Ovary (tissue), 9 donors: Measurements from ENCODE around the gene FAM107B. TPM values are rescaled to one million over a fixed set of nuclear protein-coding genes. Genes with fewer than 3 reads are reported as not detected.
"Not testable (repeated sequence)": the region's sequence is repeated elsewhere in the genome, so short reads cannot be mapped to it uniquely, and the experiment has no call there.

ENCODE experiments used
- DNase-seq, 5 donors: peaks; one replicate each; pipeline ENCODE4 v3.0.0-alpha.2; 2019 to 2020
- H3K27ac ChIP-seq, 2 donors: fragments of 200-600 bp; one replicate each; pipeline versions ENCODE4 v1.5.1 to v1.8.0; 2019 to 2022
- H3K27me3 ChIP-seq: fragments of 200-600 bp; one replicate; pipeline ENCODE4 v1.8.0; 2022
- H3K36me3 ChIP-seq: fragments of 200-600 bp; sonication (generic); one replicate; pipeline ENCODE4 v1.5.1; 2019
- H3K4me1 ChIP-seq: one replicate; pipeline ENCODE4 v1.8.1; 2013; ENCODE audit warnings: mild to moderate bottlenecking, moderate library complexity; ENCODE audit not compliant: insufficient read depth
- H3K4me3 ChIP-seq: fragments of 200-600 bp; sonication (generic); one replicate; pipeline ENCODE4 v1.5.1; 2017
- H3K9me3 ChIP-seq, 2 donors: fragments of 200-600 bp in 1 of 2; sonication (generic) in 1 of 2; one replicate each; pipeline versions ENCODE4 v1.5.1 to v1.8.1; 2013 to 2019; ENCODE audit warnings: mild to moderate bottlenecking in 1 of 2, moderate library complexity in 1 of 2
- CTCF ChIP-seq, 3 donors: fragments of 450-650 bp in 2 of 3; fragments of 200-600 bp in 1 of 3; IDR thresholded peaks; one replicate each; pipeline versions ENCODE4 v1.5.1 to v1.8.0; 2016 to 2022; ENCODE audit warnings: antibody characterized with exemption in 3 of 3, mild to moderate bottlenecking in 1 of 3
- EP300 ChIP-seq: sonication (generic); formaldehyde crosslinking; IDR thresholded peaks from one replicate; pipeline ENCODE4 v1.6.1; 2017; ENCODE audit warnings: antibody characterized with exemption
- POLR2A ChIP-seq: fragments of 450-650 bp; IDR thresholded peaks from one replicate; pipeline ENCODE4 v1.6.1; 2017; ENCODE audit warnings: antibody characterized with exemption, mild to moderate bottlenecking, moderate library complexity
- WGBS, 3 donors: extraction: QIAGEN DNeasy Blood & Tissue Kit in 1 of 3; methylation state at CpG; one replicate each; pipeline versions ENCODE4 v1.1.5 to v1.1.7; 2013 to 2017; 5-methylcytosine and 5-hydroxymethylcytosine counted together
- intact Hi-C, 4 donors: fragments of 100-400 bp; cut with DNase I; formaldehyde crosslinking; loops; one replicate each; pipeline versions ENCODE4 v1.11.0 to v1.15.1; 2022 to 2023
- polyA plus RNA-seq, 2 donors: library from polyadenylated mRNA; stranded (reverse); fragments of 200-250 nt in 1 of 2; fragments of 350-450 nt in 1 of 2; fragmentation: Illumina TruSeq in 1 of 2; extraction: RNeasy Lipid Tissue Mini Kit (QIAGEN cat#74804) in 1 of 2; gene quantifications; one replicate each; pipeline ENCODE4 v1.2.3, GENCODE V29; 2013 to 2014
- total RNA-seq, 7 donors: library from RNA; depleted of rRNA in 2 of 7; stranded (reverse); fragments of >200 nt in 2 of 7; fragmentation: NEBNext Ultra II Directional in 3 of 7; extraction: Animal tissue kit (Norgen Biotek cat#: 25700) in 3 of 7; gene quantifications; one replicate each; pipeline versions ENCODE4 v1.1.0 to v1.2.4, GENCODE V29; 2016 to 2023
- donor health status: DM: no; HTN: no; CAD: no; lungs with moderate emphysema.
- donor health status: DM: no; HTN: no; CAD: no.
- donor health status: Bipolar disorder and iron deficiency.
- donor health status: DM: yes; HTN: yes; CAD: no.
- donor health status: DM: no; HTN: no; CAD: no.
- donor health status: DM: yes; HTN: yes; CAD: no.

FAM107B gene
- total and polyA plus RNA-seq, 9 donors, result 6.0 to 26.6 (median 15.0) TPM

GRCh38 chr10:14820775-14821154 is 46.1 kb upstream of the FAM107B start:
- intact Hi-C loops, result loop anchor here in 1 of 4 donors (10.0 kb wide), 1 partner anchor 286 kb away; no protein-coding TSS in a partner anchor

DNA sequence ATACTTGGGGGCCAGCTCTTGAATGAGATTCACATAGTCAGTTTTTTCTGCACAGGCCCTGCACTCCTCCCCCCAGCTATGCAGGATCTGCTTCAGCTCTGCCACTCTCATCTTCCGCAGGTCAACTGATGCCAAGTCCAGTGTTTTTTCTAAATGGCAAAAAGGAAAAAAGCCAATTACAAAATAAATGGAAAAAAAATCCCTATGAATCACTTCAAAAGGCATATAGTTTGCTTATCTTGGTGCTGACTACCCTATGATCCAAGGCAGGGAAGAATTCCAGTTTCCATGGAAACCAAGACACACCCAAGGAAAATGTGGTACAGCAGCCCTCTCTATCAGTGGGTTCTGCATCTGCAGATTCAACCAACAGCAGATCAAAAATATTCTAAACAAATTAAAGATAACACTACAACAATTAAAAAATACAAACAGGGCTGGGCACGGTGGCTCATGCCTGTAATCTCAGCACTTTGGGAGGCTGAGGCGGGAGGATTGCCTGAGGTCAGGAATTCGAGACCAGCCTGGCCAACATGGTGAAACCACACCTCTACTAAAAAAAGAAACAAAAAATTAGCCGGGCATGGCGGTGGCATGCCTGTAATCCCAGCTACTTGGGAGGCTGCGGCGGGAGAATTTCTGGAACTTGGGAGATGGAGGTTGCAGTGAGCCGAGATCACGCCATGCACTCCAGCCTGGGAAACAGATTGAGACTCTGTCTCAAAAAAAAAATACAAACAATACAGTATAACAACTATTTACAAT is 45.5 kb upstream of the FAM107B start:
- H3K36me3 ChIP-seq, result no peaks in the 10 kb centered on the region
- no peak overlapping the region for H3K27ac ChIP-seq
- WGBS, 3 donors, result 89 to 91% (median 89%) methylated on average over 10 of the region's 10 CpGs
- H3K4me3 ChIP-seq, result no peak overlapping the region
- no peaks in the 10 kb centered on the region for H3K9me3 ChIP-seq
- DNase-seq, result no peak
- TF ChIP-seq POLR2A, result no peak
- no peak for TF ChIP-seq CTCF (IDR thresholded peaks at IDR 0.05)
- TF ChIP-seq EP300, result no peak
- no peaks in the 10 kb centered on the region for H3K27me3 ChIP-seq
- intact Hi-C loops, result loop anchor here in 1 of 4 donors (10.0 kb wide), 1 partner anchor 285 kb away; no protein-coding TSS in a partner anchor
- no peaks in the 10 kb centered on the region for H3K4me1 ChIP-seq

More at GRCh38 chr10:14820775-14821154, 46.1 kb upstream of the FAM107B start:
- no peaks in the 10 kb centered on the region for H3K36me3 ChIP-seq
- H3K27ac ChIP-seq, result no peak overlapping the region
- WGBS, 3 donors, result 93 to 94% (median 93%) methylated on average over 5 of the region's 5 CpGs
- no peaks in the 10 kb centered on the region for H3K9me3 ChIP-seq
- H3K27me3 ChIP-seq, result no peaks in the 10 kb centered on the region
- H3K4me1 ChIP-seq, result no peaks in the 10 kb centered on the region
- no peak overlapping the region for H3K4me3 ChIP-seq
- TF ChIP-seq EP300 (no peak), CTCF (IDR thresholded peaks at IDR 0.05) (no peak), POLR2A (no peak)
- no peak for DNase-seq

GRCh38 chr10:14816717-14817116 is 42.0 kb upstream of the FAM107B start:
- not testable (repeated sequence) for H3K27ac ChIP-seq, H3K4me1 ChIP-seq, H3K27me3 ChIP-seq, H3K36me3 ChIP-seq, H3K4me3 ChIP-seq, H3K9me3 ChIP-seq, DNase-seq
- intact Hi-C loops, result loop anchor here in 1 of 4 donors (10.0 kb wide), 1 partner anchor 322 kb away; no protein-coding TSS in a partner anchor
- WGBS, 3 donors, result 88 to 97% (median 95%) methylated on average over 7 of the region's 7 CpGs

GRCh38 chr10:14815681-14816080 is 41.0 kb upstream of the FAM107B start:
- Histone ChIP-seq H3K36me3 (no peaks in the 10 kb centered on the region), H3K27ac (no peak overlapping the region), H3K27me3 (no peaks in the 10 kb centered on the region), H3K9me3 (no peaks in the 10 kb centered on the region), H3K4me1 (no peaks in the 10 kb centered on the region), H3K4me3 (no peak overlapping the region)
- TF ChIP-seq EP300 (no peak), CTCF (IDR thresholded peaks at IDR 0.05) (no peak), POLR2A (no peak)
- 77 to 86% (median 79%) methylated on average over 6 of the region's 6 CpGs for WGBS, 3 donors
- DNase-seq, result no peak
- intact Hi-C loops, result loop anchor here in 1 of 4 donors (10.0 kb wide), 1 partner anchor 321 kb away; no protein-coding TSS in a partner anchor

DNA sequence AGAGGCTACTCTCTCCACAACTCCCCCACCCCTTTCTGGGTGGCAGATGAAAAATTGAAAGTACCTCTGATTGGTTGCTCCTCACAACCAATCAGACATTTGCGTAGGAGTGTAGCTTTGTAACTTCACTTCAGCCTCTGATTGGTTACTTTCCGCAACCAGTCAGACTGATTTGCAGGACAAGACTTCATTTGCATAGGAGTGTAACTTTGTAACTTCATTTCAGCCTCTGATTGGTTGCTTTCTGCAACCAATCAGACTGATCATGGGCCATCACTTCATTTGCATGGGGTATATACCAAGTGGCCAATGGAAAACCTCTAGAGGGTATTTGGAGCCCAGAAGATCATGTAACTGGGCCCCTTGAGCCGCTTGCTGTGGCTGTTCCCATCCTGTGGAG is 37.6 kb upstream of the FAM107B start:
- intact Hi-C loops, result loop anchor here in 1 of 4 donors (10.0 kb wide), 1 partner anchor 317 kb away; no protein-coding TSS in a partner anchor
- 88 to 93% (median 91%) methylated on average over 3 of the region's 3 CpGs for WGBS, 3 donors

More for the DNA sequence above, 37.6 kb upstream of the FAM107B start:
- no peaks in the 10 kb centered on the region for H3K9me3 ChIP-seq
- H3K27ac ChIP-seq, result no peak overlapping the region
- no peaks in the 10 kb centered on the region for H3K36me3 ChIP-seq
- no peaks in the 10 kb centered on the region for H3K27me3 ChIP-seq
- no peaks in the 10 kb centered on the region for H3K4me1 ChIP-seq
- no peak for DNase-seq
- no peak overlapping the region for H3K4me3 ChIP-seq
- TF ChIP-seq EP300 (no peak), POLR2A (no peak), CTCF (IDR thresholded peaks at IDR 0.05) (no peak)
